D341Med (cell line): ENCODE measurements around the gene NOD1.
"Not testable (repeated sequence)": the region's sequence is repeated elsewhere in the genome, so short reads cannot be mapped to it uniquely, and the experiment has no call there.

ENCODE experiments used
- DNase-seq: peaks from one replicate; pipeline ENCODE4 v3.0.0; 2012; ENCODE audit warnings: low spot score

Gene NOD1

DNA sequence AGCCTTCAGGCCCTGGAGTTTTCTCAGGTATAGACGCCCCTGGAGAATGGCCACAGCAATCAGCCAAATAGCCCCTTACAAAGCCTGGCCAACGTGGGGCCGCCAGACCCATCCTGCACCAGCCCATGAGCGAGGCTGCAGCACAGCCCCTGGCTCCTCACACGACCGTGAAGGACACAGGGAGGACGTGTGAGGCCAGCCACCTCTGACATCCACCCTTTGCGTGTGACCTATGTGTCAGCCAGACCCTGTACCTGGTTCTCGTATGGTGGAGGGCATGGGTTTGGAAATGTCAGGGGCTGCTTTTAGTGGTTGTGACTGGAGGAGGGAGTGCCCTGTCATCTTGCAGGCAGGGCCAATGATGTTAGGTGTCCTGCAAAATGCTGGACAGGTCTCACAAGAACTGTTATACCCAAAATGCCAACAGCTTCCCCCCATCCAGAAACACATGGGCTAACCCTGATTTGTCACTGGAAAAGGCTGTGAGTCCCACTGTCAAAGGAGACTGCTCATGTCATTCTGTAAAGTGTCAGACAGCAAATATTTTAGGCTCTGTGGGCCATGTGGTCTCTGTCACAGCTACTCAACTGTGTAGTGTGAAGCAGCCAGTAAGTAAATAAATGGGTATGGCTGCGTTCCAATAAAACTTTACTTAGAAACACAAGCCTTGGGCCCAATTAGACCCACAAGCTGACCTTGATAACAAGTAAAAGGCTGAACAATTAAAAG lies 30.0 kb downstream of the NOD1 start:
- DNase-seq, result no peak

DNA sequence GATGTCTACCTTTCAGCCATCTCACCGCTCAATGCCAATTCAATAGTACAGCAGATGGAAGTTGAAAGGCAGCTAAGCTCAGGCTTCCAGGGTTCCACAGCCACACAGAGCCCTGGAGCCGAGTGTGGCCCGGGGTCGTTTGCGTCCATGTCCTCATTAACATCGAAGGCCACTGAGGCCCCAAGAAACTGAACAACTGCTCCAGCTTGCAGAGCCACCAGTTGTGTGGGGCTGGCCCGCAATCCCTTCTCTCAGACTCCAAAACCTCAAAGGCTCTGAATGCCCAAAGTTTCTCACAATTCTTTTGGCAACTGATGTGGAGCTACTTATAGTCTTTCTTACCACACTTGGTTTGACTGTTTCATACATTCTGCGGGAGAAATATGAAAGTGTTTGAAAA lies 31.1 kb downstream of the NOD1 start:
- no peak for DNase-seq

DNA sequence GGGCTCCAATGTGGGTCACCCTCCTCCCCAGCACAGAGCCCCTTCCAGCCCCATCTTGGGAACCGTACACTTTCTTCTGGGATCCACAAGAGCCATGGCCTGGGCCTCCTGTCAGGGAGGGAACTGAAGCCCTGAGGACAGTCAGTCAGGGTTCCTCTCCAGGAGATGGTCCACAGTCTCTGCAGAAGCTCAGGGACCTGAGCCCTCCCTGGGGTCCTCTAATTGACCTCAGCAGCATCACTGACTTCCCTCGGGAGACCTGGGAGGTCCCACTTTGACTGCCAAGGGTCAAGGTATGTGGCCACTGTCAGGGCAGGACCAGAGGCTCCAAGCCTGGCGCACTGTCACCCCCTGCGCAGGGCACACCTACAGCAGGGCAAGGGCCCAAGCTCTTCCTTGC lies 32.3 kb downstream of the NOD1 start:
- no peak for DNase-seq

DNA sequence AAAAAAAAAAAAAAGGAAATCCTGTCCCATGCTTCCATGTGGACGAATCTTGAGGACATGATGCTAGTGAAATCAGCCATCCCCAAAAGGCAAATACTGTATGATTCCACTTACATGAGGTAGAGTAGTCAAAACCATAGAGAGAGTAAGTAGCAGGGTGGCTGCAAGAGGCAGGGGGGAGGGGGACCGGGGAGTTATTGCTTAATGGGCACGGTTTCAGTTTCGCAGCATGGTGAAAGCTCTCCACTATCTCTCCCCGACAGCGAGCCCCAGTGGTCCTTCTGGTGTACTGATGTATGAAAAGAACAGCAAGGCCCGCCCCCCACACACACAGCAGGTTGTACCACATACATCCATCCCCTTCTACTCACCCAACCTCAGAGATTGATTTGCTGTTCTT lies 32.8 kb downstream of the NOD1 start:
- no peak for DNase-seq

DNA sequence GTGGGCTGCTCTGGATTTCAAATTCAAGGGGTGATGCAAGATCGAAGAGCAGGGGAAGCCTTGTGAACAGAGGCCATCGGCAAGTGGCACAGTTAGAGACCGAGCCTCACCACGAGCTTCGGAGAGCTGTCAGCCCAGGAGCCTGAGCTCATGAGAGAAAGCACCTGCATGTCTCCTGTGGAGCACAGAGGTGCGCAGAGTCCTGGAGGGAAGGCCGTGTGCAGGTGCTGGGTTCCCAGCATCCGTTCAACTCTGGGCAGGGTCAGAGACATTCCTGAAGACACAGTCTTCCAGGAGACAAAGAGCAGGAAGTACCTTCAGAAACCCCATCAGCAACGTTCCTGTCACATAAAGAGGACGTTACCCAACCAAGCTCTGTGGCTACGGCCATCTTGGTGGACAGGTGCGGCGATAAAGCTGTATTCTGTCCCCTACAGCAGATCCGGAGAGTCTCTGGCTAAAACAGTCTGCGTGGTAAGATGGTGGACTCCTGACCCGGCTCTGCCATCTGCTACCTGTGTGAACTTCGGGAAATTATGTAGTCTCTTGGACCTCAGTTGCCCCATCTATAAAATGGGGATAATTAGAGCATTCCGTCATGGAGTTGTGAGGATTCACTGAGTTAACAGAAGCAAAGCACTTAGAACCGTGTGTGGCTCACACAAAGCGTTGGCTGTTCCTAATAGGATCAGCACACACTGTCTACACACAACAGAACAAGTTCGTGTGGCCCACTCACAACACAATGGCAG lies 40.6 kb downstream of the NOD1 start:
- DNase-seq, result no peak

DNA sequence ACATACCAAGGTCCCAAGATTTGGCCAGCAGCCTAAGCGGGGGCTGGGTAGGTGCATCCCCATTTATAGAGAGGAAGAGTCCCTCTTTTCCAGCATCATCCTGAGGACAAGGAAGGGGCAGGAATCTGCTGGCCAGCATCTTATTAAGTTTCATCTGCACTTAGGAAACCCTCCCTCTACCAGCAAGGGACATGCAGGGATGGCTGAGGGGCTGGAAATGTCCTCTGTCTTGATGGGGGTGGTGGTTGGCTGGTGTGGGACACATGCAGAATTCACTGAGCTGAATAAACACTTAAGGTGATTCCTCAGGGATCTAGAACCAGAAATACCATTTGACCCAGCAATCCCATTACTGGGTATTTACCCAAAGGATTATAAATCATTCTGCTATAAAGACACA lies 42.1 kb downstream of the NOD1 start:
- DNase-seq, result no peak

DNA sequence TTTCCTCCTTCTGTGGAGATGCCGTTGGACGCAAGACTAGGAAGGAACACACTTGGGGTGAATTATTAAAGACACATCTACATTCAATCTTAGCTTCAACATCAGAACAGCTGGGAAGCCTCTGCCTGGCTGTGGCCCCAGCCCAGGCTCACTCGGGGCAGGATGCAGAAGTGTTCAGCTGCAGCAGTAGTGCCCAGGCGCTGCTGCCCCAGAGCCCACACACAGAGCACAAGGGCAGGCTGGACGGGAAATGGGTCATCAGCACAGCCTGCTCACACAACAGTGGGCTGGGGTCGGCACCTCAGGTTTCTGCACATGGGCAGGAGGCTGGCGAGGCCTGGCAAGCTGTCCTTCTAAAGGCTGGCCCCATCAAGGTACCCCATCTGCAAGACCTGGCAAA lies 42.5 kb downstream of the NOD1 start:
- no peak for DNase-seq

DNA sequence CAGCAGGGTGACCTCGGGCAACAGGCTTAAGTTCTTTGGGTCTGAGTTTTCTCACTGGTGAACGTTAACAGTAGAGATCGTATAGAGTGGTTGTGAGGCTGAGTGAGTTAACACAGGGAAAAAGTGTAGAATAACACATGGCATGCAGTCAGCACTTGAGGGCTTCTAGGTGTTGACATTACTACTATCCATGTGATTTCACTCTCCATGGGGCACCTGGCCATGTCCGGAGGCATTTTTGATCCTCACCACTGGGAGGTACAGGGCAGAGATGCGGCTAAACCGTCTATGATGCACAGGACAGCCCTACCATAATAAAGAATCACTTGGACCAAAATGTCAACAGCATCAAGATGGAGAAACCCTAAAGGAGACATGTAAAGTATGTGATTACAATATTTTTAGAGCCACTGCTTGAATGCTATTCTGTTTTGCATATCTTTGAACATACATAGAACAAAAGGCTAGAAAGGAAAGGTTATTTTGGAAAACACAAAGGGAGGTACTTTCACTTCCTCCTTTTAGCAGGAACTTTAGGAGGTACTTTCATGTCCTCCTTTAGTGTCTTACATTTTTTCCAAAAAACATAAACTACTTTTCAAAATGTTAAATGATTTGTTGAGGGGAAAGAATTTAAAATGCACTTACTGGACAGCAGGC lies 44.3 kb downstream of the NOD1 start:
- no peak for DNase-seq

DNA sequence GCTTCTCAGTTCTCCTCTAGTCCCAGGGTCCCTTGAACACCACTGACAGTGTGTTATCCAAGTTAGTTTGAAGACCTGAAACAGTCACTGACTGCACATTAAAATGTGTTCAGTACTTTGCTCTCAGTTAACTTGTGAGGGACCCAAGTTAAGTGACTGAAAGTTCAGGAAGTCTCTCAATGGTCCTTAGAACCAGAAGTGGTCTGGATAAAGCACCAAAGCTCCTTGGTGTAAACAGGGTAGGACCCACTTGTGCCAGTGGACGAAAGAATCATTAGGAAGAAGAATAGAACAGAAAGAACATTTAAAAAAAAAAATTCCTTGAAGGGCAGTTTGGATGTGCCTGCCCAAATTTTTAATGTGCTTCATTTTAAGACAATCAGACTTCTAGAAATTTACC lies 45.1 kb downstream of the NOD1 start:
- no peak for DNase-seq

DNA sequence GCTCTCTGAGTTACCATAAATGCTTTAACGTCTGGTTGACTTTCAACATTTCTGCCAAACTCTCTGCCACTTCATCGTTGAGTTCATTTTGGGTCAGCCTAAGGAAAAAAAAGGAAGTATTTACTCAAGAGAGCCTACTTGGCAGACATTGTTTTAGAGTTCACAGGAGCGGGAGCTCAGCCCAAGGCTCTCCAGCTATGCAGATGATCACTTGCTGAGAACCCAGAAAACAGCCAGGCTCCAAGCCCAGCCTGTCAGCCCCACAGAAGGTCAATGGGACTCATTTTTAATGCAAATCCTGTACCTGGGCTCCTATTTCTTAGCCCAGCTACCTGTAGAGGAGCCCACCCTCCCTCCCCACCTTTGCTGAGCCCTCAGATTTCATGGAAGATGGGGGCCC lies 45.5 kb downstream of the NOD1 start:
- no peak for DNase-seq

DNA sequence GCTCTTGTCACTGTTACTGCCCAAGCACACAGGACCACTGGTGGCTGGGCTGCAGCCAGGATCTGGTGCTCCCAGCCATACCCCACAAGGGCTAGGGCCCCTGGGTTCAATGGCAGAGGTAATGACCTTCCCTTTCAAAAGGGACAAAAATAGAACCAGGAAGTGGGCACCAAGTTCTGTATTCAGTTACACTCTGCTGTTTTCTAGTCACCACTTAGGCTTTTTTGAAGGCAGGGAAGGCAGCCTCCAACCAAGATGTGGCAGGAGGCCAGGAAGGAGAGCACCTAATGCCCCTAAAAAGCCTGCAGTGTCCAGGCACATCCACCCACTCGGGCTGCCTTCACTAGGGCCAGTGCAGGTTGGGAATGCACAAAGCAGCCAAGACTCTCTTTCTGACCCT lies 47.8 kb downstream of the NOD1 start:
- DNase-seq, result no peak

DNA sequence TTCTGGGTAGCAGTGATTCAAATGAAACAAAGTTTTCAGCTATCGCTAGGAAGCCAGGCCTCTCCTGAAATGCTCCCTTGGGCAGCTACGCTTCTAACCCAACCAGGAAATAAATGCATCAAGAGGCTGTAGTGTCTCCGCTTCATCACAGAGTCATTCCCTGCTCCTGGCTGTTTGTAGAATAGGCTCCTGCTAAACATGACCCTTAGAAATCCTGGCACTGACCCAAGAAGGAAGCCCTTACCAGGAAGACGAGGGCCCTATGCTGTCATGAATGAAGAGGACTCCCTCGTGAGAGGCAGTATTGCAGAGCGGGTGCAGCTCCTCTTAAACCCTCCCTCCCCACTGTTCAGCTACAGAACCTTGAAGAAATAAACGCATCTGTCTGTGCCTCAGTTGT lies 48.3 kb downstream of the NOD1 start:
- DNase-seq, result no peak

DNA sequence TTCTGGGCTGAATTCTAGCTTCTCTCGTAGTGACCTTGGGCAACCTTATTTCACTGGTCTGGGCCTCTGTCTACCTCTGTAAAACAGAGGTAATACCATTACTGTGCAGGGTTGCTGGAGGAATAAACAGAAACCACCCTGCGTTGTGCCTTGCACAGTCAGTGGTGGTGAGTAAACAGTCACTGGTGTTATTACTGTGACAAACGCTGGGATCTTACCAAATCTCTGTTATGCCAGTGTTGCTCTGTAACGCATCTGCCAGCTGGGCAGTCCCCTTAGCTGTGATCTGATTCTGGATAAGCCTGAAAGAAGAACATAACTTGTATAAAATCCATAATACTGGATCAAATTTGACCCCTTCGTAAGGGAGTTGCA lies 49.4 kb downstream of the NOD1 start:
- no peak for DNase-seq

DNA sequence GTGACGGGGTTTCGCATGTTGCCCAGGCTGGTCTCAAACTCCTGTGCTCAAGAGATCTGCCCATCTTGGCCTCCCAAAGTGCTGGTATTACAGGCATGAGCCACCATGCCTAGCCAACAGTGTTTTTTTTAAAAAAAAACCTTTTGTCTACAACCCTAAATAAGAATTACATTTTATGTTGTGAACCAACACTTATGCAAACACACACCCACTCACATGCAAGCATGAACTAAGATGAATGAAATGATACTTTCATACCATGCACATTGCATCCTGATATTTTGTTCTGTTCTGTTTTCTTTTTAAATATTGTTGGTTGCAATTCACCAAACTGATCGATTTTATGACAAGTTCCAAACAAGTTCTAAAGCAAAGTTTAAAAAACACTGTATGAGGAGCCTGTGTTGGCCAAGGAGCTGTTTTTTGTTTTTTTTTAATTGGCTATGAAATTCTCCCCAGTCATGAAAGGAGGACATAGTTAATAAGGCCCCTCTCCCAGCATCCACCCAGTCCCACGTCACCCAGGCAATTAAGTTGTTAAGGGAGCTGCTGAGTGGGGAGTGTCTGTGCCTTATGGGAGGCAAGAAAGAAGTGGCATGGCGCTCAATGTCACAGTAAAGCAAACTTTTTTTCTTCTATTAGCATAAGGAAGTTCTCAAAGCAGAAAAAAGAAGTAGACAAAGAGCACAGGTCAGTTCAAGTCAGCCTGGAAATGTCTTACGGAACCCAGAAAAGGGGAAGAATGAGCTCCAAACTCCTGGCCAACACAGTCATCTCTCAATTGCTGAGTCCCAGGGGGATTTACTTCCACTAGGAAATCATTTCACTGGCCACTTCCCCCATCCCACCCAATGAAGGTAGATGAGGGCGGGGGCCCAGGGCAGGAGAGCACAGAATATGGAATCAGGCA lies 50.1 kb downstream of the NOD1 start:
- DNase-seq, result no peak

DNA sequence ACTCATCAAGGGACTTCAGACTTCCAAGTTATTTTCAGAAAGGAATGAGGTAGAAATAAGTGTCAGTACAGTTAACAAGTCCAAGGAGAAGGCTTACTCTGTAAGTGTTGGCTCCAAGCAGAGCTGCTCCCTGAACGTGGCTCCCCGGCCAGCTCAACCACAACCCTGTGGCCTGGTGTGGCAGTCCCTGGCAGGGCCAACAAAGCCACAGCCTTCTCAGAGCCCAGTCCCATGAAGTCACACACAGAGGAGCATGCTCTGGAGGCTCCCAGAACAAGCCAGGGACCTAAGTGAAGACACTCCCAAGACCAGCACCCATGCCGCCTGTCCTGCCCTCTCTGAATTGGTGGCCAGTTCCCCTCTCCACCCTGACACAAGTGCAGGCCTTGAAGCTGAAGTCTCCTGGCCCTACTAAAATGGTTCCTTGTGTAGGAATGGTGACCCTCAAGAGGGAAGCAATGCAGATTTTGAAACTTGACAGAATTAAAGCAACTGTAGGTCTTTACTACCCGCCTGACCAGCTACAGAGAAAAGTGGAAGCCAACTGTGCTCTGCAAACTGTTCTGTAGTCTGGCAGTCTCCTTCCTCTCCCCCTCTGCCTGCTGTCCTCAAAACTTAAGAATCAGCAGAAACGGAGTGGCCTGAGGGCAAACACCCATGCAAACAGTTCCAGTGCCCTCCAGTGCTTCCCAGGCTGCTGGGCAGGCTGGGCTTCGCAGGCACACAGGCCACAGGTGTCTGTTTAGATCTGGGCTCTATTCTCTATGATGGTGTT lies 51.1 kb downstream of the NOD1 start:
- no peak for DNase-seq

DNA sequence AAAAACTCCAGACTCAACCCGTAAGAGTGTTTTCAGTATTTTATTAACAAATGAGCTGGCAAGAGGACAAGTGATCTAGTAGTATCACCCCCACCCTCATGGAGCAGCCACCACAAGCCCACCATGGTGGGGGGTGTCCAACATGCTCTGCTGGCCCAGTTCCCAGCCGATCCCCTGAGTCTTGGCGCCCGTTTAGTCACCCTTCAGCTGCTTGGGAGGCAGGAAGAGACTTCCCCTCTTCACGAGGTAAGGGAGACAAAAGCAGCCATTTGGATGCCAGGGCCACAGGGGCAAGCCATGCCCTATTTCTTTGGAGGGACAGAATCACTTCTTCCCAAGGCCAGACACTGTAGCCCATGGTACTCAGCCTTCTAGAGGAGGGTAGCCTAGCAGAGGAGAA lies 54.1 kb downstream of the NOD1 start:
- DNase-seq, result no peak

DNA sequence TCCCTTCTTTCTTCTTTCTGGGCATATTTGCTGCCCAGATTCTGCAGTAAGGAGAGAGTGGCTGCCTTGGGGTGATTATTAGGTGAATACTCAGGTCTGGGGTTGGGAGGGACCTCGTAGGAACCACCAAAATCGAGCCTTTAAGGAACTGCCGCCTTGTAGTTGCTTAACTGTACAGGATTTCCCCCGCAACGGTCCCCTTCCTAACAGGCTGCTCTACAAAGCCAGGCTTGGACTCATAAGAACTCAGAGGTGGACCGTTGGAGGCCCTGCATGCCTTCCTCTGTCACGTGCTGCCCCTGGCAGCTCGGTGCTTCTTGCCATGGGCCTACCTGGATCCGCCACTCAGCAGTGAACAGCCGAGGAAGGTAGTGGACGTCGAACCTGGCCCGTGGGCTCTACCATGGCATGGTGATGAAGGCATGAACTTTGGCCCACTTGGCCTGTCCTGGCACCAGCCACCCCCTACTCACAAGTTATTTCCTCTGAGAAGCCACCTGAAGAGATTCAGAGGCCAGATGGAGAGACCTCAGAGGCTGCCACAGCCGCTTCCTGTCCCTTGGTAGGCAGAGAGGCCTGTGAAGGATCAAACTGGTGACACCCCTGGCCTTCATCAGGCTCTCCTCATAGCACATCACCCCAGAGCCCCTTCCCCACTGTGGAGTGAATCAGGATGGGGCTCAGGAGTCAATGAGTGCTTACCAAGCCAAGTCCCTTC lies 54.6 kb downstream of the NOD1 start:
- DNase-seq, result no peak

DNA sequence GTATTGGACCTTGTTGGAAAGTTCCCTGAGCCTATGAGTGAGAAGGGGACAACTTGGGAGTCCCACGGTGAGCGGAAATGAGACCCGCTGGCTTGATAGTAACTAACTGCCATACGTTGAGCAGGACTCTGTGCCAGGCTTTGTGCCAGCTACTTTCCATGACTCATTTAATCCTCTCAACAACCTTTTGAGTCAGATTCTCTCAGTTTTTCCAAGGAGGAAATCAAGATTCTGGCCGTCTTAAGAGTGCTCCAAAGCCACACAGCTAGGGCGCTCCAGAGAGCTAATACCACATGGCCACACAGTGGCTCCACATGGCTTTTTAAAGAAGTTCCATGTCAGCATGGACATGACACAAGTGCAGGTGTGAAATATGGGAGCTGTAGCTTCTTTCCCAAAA lies 55.7 kb downstream of the NOD1 start:
- no peak for DNase-seq

DNA sequence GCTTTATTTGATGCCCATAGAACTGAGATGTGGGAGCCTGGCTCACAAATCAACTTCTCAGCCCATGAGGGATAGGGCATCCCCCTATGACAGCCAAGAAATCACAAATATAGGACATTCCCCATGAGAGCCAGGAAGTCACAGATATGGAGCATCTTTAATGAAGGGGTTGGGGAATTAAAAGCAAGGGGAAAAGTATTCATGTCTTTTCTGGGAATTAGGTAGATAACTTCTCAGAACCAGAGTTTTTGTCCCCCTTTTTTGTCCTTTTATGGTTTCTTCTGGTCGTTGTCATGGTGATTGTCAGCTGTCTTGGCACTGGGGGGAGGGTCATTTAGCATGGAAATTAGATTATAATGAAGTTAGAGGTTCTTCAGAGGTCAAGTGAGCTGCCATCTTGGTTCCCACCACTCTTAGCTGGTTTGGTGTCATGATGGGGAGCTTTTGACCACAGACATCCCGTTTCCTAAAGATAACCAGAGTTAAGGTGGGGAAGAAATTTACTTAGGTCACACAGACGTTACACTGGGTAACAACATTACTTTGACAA lies 56.9 kb downstream of the NOD1 start:
- DNase-seq, result no peak

DNA sequence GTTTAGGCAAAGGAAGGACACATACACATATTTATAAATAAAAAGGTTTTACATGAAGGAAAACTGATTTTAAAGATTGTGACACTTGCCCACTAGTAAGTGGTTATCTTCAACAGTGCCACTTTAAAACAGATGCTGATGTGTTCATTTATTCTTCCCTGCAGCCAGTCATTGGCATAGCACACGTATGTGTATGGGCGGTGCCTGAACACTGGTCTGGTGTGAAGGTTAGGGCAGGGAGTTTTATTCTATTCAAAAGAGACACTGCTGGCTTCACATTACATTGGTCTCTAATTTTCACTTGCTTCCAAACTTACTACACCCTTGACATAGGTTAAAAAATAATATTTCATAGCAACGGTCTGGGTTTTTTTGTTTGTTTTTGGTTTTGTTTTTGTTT lies 57.9 kb downstream of the NOD1 start:
- no peak for DNase-seq

DNA sequence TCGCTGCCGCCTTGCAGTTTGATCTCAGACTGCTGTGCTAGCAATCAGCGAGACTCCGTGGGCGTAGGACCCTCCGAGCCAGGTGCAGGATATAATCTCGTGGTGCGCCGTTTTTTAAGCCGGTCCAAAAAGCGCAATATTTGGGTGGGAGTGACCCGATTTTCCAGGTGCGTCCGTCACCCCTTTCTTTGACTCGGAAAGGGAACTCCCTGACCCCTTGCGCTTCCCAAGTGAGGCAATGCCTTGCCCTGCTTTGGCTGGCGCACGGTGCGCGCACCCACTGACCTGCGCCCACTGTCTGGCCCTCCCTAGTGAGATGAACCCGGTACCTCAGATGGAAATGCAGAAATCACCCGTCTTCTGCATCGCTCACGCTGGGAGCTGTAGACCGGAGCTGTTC lies 58.5 kb downstream of the NOD1 start:
- DNase-seq, result not testable (repeated sequence)
